GM10266 (cell line): Measurements from ENCODE around the gene SPRN.

Experiments used
- DNase-seq: peaks from one replicate; pipeline ENCODE4 v3.0.0; 2012; ENCODE audit errors: extremely low spot score
- CTCF ChIP-seq: IDR thresholded peaks from 2 replicates; pipeline ENCODE4 v1.5.1; 2012; ENCODE audit warnings: mild to moderate bottlenecking, low read depth; ENCODE audit not compliant: control insufficient read depth, insufficient read depth; ENCODE audit errors: missing control alignments

The SPRN gene

DNA sequence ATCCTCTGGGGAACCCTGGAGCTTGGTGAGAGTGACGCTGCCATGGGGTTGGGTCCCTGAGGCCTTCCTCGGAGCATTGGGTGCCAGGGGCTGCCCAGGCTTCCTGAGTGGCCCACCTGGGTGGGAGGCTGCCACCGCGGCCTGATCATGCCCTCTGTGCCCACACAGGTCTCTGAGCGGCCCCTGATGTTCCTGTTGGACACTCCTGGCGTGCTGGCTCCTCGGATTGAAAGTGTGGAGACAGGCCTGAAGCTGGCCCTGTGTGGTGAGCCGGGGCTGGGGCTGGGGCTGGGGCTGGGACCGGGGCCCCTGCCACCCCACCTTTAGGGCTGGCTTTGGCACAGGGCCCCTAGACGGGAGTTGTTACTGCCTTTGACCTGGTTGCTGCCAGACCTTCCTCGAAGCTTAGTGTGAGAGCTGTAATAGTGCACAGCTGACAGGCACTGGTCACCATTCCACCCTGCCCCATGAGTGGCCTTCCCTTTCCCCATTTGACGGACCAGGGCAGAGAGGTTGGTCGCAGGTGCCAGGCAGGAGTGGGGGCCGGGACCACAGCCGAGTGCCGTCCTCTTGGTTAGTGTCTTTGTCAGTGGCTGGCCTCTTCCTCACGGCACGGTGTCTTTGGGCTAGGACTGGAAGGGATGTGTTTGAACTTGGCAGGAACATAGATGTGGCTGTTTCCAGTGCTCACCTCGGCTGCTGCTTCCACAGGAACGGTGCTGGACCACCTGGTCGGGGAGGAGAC lies 22.3 kb downstream of the SPRN start:
- no peak for DNase-seq
- no peak for TF ChIP-seq CTCF

DNA sequence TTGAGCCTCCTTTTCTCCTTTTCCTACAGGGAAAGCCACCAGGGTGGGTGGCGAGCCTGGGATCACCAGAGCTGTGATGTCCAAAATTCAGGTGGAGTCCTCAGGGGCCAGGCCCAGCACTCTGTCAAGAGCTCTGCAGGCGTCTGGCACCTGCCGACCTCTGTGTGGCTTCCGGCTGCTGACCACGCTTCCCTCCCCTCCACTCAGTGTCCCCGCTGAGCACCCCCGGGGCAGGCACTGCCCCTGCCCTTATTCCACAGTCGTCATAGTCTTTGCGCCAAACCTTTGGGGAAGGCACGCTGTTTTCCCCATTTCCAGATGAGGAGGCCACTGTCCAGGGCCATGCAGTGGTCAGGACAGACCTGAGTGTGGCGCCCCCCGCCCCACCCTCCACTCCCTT lies 22.9 kb downstream of the SPRN start:
- no peak for TF ChIP-seq CTCF

GRCh38 chr10:133400624-133401424 lies 23.6 kb downstream of the SPRN start:
- DNase-seq = peak; percentile 59
- TF ChIP-seq CTCF = no peak

More for the DNA sequence above, 22.9 kb downstream of the SPRN start:
- no peak for DNase-seq

- DNase-seq = no peak
- no peak for TF ChIP-seq CTCF
Measured at GRCh38 chr10:133399123-133399601, 25.3 kb downstream of the SPRN start.

- DNase-seq = no peak
- no peak for TF ChIP-seq CTCF
Measured at GRCh38 chr10:133397938-133398337, 26.5 kb downstream of the SPRN start.

GRCh38 chr10:133396035-133396624 lies 28.3 kb downstream of the SPRN start:
- no peak for DNase-seq
- TF ChIP-seq CTCF = no peak
